Bone marrow (tissue), 2 donors: Measurements from ENCODE around the gene SLC9A3.

Experiments
- DNase-seq, 2 donors: peaks; one replicate each; lab custom pipeline; 2025; lab: John Stamatoyannopoulos, UW

Gene SLC9A3

GRCh38 chr5:505951-506525 lies 18.2 kb downstream of the SLC9A3 start:
- no peak for DNase-seq

- no peak for DNase-seq
Observed at GRCh38 chr5:504326-505154, 19.7 kb downstream of the SLC9A3 start.

- DNase-seq, result no peak
Observed at GRCh38 chr5:502325-503079, 21.7 kb downstream of the SLC9A3 start.

GRCh38 chr5:501831-502184 lies 22.4 kb downstream of the SLC9A3 start:
- DNase-seq, result no peak

GRCh38 chr5:501105-501830 lies 23.0 kb downstream of the SLC9A3 start:
- DNase-seq, result no peak

GRCh38 chr5:500491-500890 lies 23.8 kb downstream of the SLC9A3 start:
- no peak for DNase-seq

GRCh38 chr5:499233-500209 lies 24.7 kb downstream of the SLC9A3 start:
- no peak for DNase-seq

- DNase-seq, result no peak
Observed at GRCh38 chr5:497871-498509, 26.3 kb downstream of the SLC9A3 start.

GRCh38 chr5:497090-497700 lies 27.1 kb downstream of the SLC9A3 start:
- no peak for DNase-seq

GRCh38 chr5:496028-496427 lies 28.2 kb downstream of the SLC9A3 start:
- no peak for DNase-seq

GRCh38 chr5:494667-495255 lies 29.5 kb downstream of the SLC9A3 start:
- no peak for DNase-seq

GRCh38 chr5:493758-494157 lies 30.5 kb downstream of the SLC9A3 start:
- no peak for DNase-seq

- DNase-seq, result no peak
Observed at GRCh38 chr5:493119-493701, 31.0 kb downstream of the SLC9A3 start.

GRCh38 chr5:492314-492893 lies 31.8 kb downstream of the SLC9A3 start:
- DNase-seq, result no peak

- DNase-seq, result no peak
Observed at GRCh38 chr5:491856-492155, 32.4 kb downstream of the SLC9A3 start.

GRCh38 chr5:491119-491855 lies 33.0 kb downstream of the SLC9A3 start:
- no peak for DNase-seq

- DNase-seq, result no peak
Observed at GRCh38 chr5:490116-491106, 33.8 kb downstream of the SLC9A3 start.
